Mesodermal cell (in vitro differentiated cells): ENCODE results near the gene C2orf66.

Source experiments
- H3K27ac ChIP-seq: 2 replicates; pipeline ENCODE4 v1.7.0; 2013; ENCODE audit warnings: mild to moderate bottlenecking, low read depth, low read length, moderate library complexity; ENCODE audit not compliant: severe bottlenecking
- H3K36me3 ChIP-seq: 2 replicates; pipeline ENCODE4 v1.7.1; 2013; ENCODE audit warnings: mild to moderate bottlenecking, low read length, moderate library complexity; ENCODE audit not compliant: control insufficient read depth, insufficient read depth
- H3K4me1 ChIP-seq: one replicate; pipeline ENCODE4 v1.7.1; 2013; ENCODE audit warnings: mild to moderate bottlenecking, low read length; ENCODE audit not compliant: insufficient read depth, control insufficient read depth, poor library complexity, severe bottlenecking
- H3K4me3 ChIP-seq: 2 replicates; pipeline ENCODE4 v1.7.0; 2013; ENCODE audit warnings: low read length, control low read depth, mild to moderate bottlenecking; ENCODE audit not compliant: insufficient read depth, poor library complexity, severe bottlenecking; ENCODE audit errors: extremely low read depth
- H3K9me3 ChIP-seq: 2 replicates; pipeline ENCODE4 v1.7.1; 2013; ENCODE audit warnings: mild to moderate bottlenecking, low read length, moderate library complexity; ENCODE audit not compliant: control insufficient read depth
- WGBS, 2 experiments: methylation state at CpG; one replicate each; pipeline ENCODE4 v1.1.5; 2013; ENCODE audit warnings: missing lambda C conversion rate in 2 of 2; ENCODE audit not compliant: insufficient coverage in 2 of 2; 5-methylcytosine and 5-hydroxymethylcytosine counted together

C2orf66 gene

DNA sequence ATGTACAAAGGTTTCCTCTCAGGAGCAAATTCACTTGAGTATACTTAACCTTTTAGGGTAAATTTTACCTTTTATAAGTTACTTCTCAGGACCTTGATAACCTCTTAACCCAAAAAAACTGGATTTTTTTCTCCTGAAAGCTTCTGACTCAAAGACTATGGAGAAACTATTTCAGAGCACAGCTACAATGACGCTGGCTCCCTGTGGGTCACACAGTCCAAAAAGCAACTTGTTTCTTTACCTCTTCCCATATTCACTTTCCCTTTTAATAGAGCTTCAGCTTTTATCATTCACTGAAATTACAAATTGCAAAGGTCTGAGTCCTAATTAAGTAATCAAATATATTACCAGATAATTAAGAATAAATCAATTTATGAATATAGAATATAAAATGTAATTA, 42.1 kb downstream of the C2orf66 start:
- Histone ChIP-seq H3K4me3 (no peak overlapping the region), H3K9me3 (no peaks in the 10 kb centered on the region), H3K4me1 (no peaks in the 10 kb centered on the region), H3K27ac (no peak overlapping the region), H3K36me3 (peaks cover 64% of the 10 kb centered on the region)
- 86 to 100% methylated on average over 1 of the region's 1 CpG for WGBS, 2 experiments

GRCh38 chr2:196759378-196759706, 49.8 kb downstream of the C2orf66 start:
- Histone ChIP-seq H3K9me3 (no peaks in the 10 kb centered on the region), H3K4me3 (no peak overlapping the region), H3K36me3 (peaks cover 49% of the 10 kb centered on the region), H3K27ac (no peak overlapping the region), H3K4me1 (no peaks in the 10 kb centered on the region)
- 93 to 96% methylated on average over 4 to 5 of the region's 5 CpGs for WGBS, 2 experiments

DNA sequence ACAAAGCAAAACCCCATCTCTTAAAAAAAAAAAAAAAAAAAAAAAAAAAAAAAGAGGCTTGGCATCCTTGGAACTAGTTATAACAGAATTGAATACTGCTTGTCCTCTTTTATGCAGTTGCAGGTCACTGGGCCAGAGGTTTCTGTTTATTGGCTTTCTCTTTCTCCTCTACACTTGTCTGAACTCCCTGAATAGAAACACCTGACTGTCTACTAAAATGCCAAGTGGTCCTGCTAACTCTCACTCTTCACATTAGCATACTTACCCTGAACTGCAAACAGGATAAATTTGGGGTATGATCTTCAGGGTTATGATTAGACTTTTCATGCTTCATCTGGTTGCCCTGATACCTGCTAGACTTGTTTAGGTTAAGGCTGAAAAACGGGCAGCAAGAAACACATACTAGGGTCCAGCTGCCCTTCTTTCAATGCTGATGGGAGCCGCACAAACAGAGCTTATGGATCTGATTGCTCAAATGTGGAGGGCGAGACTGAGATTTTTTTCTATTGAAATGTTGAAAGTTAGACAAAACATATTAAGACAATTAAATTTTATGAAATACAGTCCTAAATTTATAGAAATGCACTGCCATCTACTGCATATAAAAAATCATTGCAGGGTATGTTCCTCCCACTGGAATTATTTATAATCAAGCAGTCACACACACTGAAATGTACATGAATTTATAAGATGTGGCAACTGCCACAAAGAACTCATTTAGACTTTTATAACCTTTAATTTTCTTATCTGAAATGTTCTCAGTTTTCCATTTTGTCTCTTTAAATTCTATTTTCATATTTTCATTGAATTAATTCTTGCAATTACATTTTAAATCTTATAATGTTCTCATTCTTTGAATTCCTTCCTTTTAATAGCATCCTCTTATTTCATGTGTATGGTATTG, 50.4 kb downstream of the C2orf66 start:
- no peaks in the 10 kb centered on the region for H3K4me1 ChIP-seq
- no peak overlapping the region for H3K4me3 ChIP-seq
- 94 to 100% methylated on average over 1 to 2 of the region's 3 CpGs for WGBS, 2 experiments
- peaks cover 3% of the 10 kb centered on the region for H3K9me3 ChIP-seq
- H3K27ac ChIP-seq: no peak overlapping the region
- peaks cover 45% of the 10 kb centered on the region for H3K36me3 ChIP-seq
